ENCODE results near the gene S100A13.
"Not testable (repeated sequence)": the region's sequence is repeated elsewhere in the genome, so short reads cannot be mapped to it uniquely, and the experiment has no call there.

The S100A13 gene

GRCh38 chr1:153646672-153647345, 19.5 kb upstream of the S100A13 start:
- TF ChIP-seq, protein P1, sequence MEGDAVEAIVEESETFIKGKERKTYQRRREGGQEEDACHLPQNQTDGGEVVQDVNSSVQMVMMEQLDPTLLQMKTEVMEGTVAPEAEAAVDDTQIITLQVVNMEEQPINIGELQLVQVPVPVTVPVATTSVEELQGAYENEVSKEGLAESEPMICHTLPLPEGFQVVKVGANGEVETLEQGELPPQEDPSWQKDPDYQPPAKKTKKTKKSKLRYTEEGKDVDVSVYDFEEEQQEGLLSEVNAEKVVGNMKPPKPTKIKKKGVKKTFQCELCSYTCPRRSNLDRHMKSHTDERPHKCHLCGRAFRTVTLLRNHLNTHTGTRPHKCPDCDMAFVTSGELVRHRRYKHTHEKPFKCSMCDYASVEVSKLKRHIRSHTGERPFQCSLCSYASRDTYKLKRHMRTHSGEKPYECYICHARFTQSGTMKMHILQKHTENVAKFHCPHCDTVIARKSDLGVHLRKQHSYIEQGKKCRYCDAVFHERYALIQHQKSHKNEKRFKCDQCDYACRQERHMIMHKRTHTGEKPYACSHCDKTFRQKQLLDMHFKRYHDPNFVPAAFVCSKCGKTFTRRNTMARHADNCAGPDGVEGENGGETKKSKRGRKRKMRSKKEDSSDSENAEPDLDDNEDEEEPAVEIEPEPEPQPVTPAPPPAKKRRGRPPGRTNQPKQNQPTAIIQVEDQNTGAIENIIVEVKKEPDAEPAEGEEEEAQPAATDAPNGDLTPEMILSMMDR (IDR thresholded peaks at IDR 0.05; ENCODE audit: extremely low read depth, missing control alignments) = no peak

GRCh38 chr1:153643816-153644215, 16.5 kb upstream of the S100A13 start:
- TF ChIP-seq, protein P1 (IDR thresholded peaks at IDR 0.05; ENCODE audit: extremely low read depth, missing control alignments) = no peak
- DNase-seq (ENCODE audit: low spot score) = no peak

More at GRCh38 chr1:153646672-153647345, 19.5 kb upstream of the S100A13 start:
- no peak for DNase-seq (ENCODE audit: low spot score)

- TF ChIP-seq, protein P1 (IDR thresholded peaks at IDR 0.05; ENCODE audit: extremely low read depth, missing control alignments) = no peak
- DNase-seq (ENCODE audit: low spot score) = no peak
These were observed 15.8 kb upstream of the S100A13 start for GRCh38 chr1:153643100-153643499.

- DNase-seq (ENCODE audit: low spot score) = no peak
- TF ChIP-seq, protein P1 (IDR thresholded peaks at IDR 0.05; ENCODE audit: extremely low read depth, missing control alignments) = no peak
These were observed 14.9 kb upstream of the S100A13 start for GRCh38 chr1:153642161-153642560.

GRCh38 chr1:153640861-153641260, 13.6 kb upstream of the S100A13 start:
- no peak for DNase-seq (ENCODE audit: low spot score)
- TF ChIP-seq, protein P1 (IDR thresholded peaks at IDR 0.05; ENCODE audit: extremely low read depth, missing control alignments) = no peak

GRCh38 chr1:153640213-153640612, 12.9 kb upstream of the S100A13 start:
- not testable (repeated sequence) for DNase-seq (ENCODE audit: low spot score)

GRCh38 chr1:153639280-153639679, 12.0 kb upstream of the S100A13 start:
- no peak for DNase-seq (ENCODE audit: low spot score)
- TF ChIP-seq, protein P1 (IDR thresholded peaks at IDR 0.05; ENCODE audit: extremely low read depth, missing control alignments) = no peak

DNA sequence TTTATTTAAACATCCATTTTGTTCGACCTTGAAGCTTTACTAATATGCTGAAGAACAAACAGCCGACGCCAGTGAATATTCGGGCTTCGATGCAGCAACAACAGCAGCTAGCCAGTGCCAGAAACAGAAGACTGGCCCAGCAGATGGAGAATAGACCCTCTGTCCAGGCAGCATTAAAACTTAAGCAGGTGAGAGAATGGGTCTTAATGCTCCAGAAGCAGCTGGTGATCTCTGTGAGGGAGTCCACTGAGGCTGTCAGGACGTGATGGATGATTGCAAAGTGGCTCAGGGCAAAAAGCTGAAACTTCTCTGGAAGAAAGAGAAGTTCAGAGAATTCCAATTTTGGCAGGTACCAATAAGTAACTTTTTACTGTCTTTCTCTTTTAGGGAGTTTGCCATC, 11.0 kb upstream of the S100A13 start:
- no peak for DNase-seq (ENCODE audit: low spot score)
- TF ChIP-seq, protein P1 (IDR thresholded peaks at IDR 0.05; ENCODE audit: extremely low read depth, missing control alignments) = no peak
